IPS-NIHi7 (cell line): ENCODE results near the gene TMIGD2.
"Not testable (repeated sequence)": the region's sequence is repeated elsewhere in the genome, so short reads cannot be mapped to it uniquely, and the experiment has no call there.

Source experiments
- DNase-seq: peaks from one replicate; pipeline ENCODE4 v3.0.0; 2012; ENCODE audit warnings: mixed read lengths; ENCODE audit errors: extremely low spot score

TMIGD2 gene

GRCh38 chr19:4302243-4302640 lies at the start of gene TMIGD2:
Gene TMIGD2 (minus strand): TSS chr19:4302389. CDS start chr19:4302385, 4 bp downstream.
- no peak for DNase-seq

GRCh38 chr19:4350726-4351125 lies 48.5 kb upstream of the TMIGD2 start:
- no peak for DNase-seq

GRCh38 chr19:4350111-4350510 lies 47.9 kb upstream of the TMIGD2 start:
- DNase-seq: no peak

GRCh38 chr19:4349225-4349624 lies 47.0 kb upstream of the TMIGD2 start:
- not testable (repeated sequence) for DNase-seq

- no peak for DNase-seq
Observed at GRCh38 chr19:4347521-4347920, 45.3 kb upstream of the TMIGD2 start.

GRCh38 chr19:4346020-4346383 lies 43.8 kb upstream of the TMIGD2 start:
- DNase-seq: no peak

GRCh38 chr19:4345342-4346019 lies 43.3 kb upstream of the TMIGD2 start:
- DNase-seq: no peak

GRCh38 chr19:4343370-4344307 lies 41.5 kb upstream of the TMIGD2 start, which contains the start of gene MPND:
Gene MPND (plus strand): TSS chr19:4343562. CDS start chr19:4343594, 32 bp downstream.
- DNase-seq: peak; percentile 87

- peak; percentile 93 for DNase-seq
Observed at GRCh38 chr19:4342615-4343369, 40.6 kb upstream of the TMIGD2 start.

- no peak for DNase-seq
Observed at GRCh38 chr19:4342314-4342614, 40.1 kb upstream of the TMIGD2 start.

- no peak for DNase-seq
Observed at GRCh38 chr19:4338441-4339355, 36.5 kb upstream of the TMIGD2 start, which contains the start of gene STAP2. Gene STAP2 (minus strand): TSS chr19:4338827. CDS start chr19:4338753, 74 bp downstream.

- no peak for DNase-seq
Observed at GRCh38 chr19:4337906-4338440, 35.8 kb upstream of the TMIGD2 start.

- no peak for DNase-seq
Observed at GRCh38 chr19:4334929-4335570, 32.9 kb upstream of the TMIGD2 start.

GRCh38 chr19:4329858-4330257 lies 27.7 kb upstream of the TMIGD2 start:
- no peak for DNase-seq

GRCh38 chr19:4328991-4329681 lies 26.9 kb upstream of the TMIGD2 start:
- peak; percentile 73 for DNase-seq

GRCh38 chr19:4328243-4328990 lies 26.2 kb upstream of the TMIGD2 start:
- peak; percentile 93 for DNase-seq

GRCh38 chr19:4327877-4328242 lies 25.7 kb upstream of the TMIGD2 start:
- DNase-seq: no peak

GRCh38 chr19:4327252-4327876 lies 25.2 kb upstream of the TMIGD2 start:
- DNase-seq: peak; percentile 89
